DMS153 treated with DMSO at 0.1 percent for 48 hours (cell line): ENCODE measurements around the gene EXT2.

Experiments used
- DNase-seq: peaks from one replicate; lab custom pipeline; 2025; ENCODE audit not compliant: unreplicated experiment; lab: John Stamatoyannopoulos, UW

Gene EXT2

DNA sequence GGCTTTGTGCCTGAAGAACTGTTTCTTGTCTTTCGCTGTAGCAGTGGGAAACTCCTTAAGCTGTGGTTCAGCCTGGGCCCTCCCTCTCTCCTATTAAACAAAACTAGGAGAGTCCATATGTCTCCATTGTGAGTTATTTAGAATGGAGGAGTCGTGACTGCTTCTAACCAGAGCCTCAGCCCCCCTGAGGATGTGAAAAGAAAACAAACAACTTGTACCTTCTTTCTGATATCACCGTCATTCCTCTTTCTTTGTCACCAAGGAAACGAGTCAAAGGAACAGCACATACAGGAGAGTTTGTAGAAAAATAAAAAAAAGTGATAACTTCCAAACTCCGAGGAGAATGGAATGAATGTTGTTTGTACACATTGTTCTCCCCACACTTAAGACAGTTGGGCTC is 11.6 kb upstream of the EXT2 start:
- no peak for DNase-seq

DNA sequence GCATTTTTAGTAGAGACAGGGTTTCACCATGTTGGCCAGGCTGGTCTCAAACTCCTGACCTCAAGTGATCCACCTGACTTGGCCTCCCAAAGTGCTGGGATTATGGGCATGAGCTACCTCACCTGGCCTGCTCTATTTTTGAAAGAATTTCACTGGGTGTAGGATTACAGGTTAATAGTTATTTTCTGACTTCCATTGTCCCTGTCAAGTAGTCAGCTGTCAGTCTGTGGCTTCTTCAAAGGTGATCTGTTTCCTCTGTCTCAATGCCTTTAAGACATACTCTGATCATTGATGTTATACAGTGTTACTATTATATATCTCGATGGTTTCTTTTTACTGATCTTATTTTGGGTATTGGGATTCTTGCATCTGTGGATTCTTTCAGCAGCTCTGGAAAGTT is 10.1 kb upstream of the EXT2 start:
- no peak for DNase-seq

- no peak for DNase-seq
Observed at GRCh38 chr11:44088377-44088776, 7.1 kb upstream of the EXT2 start.

DNA sequence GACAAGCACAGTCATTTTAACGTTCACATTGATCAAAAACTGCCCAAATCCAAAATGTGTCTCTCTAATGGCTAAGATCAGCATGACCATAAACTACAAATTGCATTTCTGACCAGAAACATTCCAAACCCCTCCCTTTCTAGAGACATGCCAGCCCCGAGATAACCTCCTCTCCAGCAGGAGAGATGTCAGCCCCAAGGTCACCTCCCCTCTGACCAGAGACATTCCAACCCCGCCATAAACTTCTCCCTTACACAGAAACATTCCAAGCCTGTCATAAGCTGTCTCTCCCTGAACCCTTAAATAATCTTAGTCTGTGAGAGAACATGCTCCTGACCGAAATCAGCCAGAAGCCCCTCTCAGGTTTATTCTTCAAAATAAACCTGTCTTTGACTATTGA is 6.6 kb upstream of the EXT2 start:
- DNase-seq, result no peak

DNA sequence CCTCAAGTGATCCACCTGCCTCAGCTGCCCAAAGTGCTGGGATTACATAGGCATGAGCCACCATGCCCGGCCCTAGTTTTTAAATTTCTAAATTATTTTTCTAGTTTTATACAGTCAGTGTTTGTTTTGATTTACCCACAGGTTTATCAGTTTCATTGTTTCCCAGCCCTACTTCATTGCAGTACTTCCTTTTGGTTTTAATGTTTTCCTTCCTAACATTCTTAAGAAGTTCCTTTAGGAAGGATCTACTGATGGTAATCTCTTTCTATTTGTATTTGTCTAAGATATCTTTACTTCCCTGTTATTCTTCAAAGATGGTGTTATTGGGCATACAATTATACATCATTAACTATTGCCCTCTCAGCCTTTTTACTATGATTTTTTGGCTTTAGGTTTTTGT is 4.9 kb upstream of the EXT2 start:
- DNase-seq, result no peak

- DNase-seq, result peak; percentile 58
Observed at GRCh38 chr11:44094260-44094868, 1.1 kb upstream of the EXT2 start.

GRCh38 chr11:44096360-44097185 is 1.1 kb downstream of the EXT2 start:
- no peak for DNase-seq

- DNase-seq, result no peak
Observed at GRCh38 chr11:44097821-44098220, 2.3 kb downstream of the EXT2 start.

DNA sequence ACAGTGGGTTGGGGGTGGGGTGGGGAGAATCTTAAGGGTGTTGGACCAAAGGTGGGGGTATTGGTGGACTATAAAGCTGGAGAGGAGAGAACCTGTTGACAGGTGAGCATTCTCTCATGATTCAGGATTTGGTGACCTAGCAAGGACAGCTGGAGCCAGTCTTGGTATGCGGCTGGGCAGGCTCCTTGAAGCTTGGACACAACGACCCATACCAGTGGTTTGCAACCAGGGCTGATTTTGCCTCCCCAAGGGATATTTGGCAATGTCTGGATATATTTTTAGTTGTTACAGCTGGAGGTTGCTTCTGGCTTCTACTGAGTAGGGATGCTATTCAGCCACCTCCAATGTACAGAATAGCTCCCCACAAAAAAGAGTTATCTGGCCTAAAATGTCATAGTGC is 5.6 kb downstream of the EXT2 start:
- no peak for DNase-seq

GRCh38 chr11:44104481-44105294 is 9.2 kb downstream of the EXT2 start:
- DNase-seq, result no peak

DNA sequence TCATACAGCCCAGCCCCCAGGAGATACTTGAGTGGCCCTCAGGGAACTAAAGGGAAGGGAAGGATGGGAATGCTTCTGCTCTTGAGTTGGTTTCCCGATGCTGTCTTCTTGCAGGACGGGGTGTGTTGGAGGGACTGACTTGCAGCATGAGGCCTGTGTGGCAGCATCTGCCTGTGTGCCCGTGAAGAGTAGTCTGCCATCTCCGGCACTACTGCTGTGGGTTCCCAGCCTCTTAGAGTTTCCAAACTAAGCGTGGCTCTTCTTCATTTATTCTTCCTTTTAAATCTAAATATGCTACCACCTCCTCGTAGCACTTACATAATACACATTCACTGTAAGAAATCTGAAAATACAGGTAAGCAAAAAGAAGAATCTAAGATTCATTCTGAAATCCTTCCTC is 12.8 kb downstream of the EXT2 start:
- DNase-seq, result no peak

- peak; percentile 34 for DNase-seq
Observed at GRCh38 chr11:44110231-44110679, 14.8 kb downstream of the EXT2 start.

GRCh38 chr11:44112091-44112821 is 16.8 kb downstream of the EXT2 start:
- peak; percentile 14 for DNase-seq

DNA sequence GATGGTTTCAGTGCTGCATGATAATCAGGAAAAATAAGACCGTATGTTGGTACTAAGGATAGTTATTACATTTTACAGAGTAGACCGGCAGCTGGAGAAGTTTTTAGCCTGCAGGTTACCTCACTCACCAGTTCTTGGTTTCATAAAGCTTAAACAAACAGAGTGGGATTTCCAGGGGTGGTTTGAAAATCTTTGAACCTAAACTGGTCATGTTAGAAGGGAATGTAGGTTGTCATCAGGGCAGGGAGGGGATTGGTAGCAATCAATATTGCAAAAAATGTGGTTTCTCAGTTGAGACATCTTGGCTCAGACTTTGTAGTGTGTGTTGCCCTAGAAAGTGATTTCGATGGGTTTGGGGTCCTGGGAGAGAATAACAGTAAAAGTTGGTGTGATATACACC is 17.5 kb downstream of the EXT2 start:
- DNase-seq, result no peak

DNA sequence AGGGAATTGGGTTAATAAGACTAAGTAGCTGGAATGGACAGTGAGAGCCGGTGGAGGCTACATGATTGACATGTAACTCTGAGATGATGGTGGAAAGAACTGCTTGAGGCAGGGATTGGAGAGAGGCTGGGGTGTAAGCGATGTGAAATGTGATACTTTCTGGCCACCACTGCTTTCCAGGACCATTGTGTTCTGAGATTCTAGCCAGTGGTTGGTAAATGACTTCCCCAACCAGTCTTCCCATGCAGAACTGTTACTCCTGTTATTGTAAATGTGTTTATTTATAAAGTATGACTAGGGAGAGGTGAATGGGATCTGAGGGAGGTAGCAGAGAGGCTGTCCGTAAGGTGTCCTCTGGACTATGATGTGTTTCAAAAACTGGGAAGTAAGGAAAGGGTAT is 18.1 kb downstream of the EXT2 start:
- DNase-seq, result no peak

DNA sequence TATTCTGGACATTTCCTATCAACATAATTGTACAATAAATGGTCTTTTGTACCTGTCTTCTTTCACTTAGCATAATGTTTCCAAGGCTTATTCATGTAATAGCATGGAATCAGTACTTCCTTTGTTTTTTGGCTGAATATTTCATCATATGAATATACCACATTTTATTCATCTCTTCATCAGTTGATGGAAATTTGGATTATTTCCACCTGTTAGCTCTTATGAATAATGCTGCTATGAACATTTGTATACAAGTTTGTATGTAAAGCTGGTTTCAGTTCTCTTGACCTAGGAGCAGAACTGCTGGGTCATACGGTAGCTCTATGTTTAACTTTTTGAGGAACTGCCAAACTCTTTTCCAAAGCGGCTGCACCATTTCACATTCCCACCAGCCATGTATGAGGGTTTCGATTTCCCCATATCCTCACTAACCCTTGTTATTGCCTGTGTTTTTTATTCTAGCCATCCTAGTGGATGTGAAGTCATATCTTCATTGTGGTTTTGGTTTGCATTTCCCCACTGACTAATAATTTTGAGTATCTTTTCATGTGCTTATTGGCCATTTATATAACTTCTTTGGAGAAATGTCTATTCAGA is 20.9 kb downstream of the EXT2 start:
- DNase-seq, result no peak

- no peak for DNase-seq
Observed at GRCh38 chr11:44120169-44120568, 24.7 kb downstream of the EXT2 start.

DNA sequence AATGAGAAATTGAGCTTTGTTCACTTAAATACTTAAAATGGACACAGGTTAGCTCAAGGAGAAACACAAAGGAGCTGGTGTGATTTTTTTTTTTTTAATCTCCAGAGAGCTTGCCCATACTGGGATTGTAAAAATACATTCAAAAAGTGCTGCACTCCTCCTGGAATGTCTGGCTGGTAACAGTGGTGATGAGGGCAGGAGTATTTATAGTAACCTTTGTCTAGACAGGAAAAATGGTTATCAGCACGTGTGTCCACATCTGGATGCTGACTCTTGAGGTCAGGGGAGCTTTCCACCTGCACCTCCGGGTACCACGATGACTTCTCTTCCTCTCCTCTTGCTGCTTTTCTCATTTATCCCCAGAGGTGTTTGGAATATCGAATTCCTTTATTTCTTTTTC is 30.1 kb downstream of the EXT2 start:
- no peak for DNase-seq

DNA sequence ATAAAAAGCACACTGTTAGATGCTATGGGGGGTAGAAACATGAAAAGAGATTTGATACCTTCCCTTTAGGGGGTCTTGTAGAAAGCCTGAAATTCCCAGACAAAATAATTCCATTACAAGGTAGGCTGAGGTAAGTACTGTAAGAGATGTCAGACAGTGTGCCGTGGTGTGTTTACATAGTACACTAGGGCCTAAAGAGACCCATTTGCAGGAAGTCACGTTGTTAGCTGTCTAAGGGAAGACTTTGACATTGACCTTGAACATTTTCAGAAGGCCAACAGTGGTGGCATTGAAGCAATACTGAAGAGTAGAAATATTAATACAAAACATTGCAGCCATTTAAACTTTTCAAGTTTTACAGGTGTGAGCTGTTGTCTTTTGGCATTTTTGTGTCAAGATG is 30.8 kb downstream of the EXT2 start:
- no peak for DNase-seq

DNA sequence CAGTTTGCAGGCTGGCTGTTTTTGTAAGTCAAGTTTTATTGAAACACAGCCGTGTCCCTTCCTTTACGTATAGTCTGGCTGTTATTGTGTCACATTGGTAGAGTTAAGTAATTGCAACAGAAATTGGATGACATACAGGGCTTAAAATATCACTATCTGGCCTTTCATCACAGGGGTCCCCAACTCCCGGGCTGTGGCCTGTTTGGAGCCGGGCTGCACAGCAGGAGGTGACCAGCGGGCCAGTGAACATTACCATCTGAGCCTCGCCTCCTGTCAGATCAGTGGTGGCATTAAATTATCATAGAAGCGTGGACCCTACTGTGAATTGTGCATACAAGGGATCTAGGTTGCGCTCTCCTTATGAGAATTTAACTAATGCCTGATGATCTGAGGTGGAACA is 31.7 kb downstream of the EXT2 start:
- no peak for DNase-seq

DNA sequence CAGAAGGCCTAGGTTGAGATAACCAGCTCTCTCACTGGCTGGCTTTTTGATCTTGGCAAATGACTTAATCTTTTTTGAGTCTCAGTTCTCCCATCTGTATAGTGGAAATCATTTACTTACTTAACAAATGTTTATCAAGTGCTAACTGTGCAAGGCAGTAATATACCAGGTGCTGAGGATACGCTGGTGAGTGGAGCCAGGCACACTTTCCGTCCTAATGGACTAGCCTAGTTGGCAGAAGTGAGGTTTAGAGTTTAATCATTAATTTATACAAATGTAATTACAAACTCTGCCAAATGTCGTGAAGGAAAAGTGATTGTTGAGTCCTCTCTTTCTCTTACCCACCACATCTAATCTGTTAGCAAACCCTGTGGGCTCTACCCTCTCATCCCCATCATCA is 33.3 kb downstream of the EXT2 start:
- DNase-seq, result no peak
